Activated naive CD4-positive, alpha-beta T cell treated with anti-CD3 and anti-CD28 coated beads, Interleukin-2, amount 50 U/mL, for 16 hours (primary cell): Measurements from ENCODE around the gene KCND2.

Source experiments
- DNase-seq: peaks from one replicate; pipeline ENCODE4 v3.0.0-alpha.2; 2020

Gene KCND2

GRCh38 chr7:120412139-120413050 lies 139.4 kb downstream of the KCND2 start:
- DNase-seq, result no peak

GRCh38 chr7:120413164-120413563 lies 140.2 kb downstream of the KCND2 start:
- DNase-seq, result no peak

- no peak for DNase-seq
Observed at GRCh38 chr7:120417244-120417979, 144.4 kb downstream of the KCND2 start.

DNA sequence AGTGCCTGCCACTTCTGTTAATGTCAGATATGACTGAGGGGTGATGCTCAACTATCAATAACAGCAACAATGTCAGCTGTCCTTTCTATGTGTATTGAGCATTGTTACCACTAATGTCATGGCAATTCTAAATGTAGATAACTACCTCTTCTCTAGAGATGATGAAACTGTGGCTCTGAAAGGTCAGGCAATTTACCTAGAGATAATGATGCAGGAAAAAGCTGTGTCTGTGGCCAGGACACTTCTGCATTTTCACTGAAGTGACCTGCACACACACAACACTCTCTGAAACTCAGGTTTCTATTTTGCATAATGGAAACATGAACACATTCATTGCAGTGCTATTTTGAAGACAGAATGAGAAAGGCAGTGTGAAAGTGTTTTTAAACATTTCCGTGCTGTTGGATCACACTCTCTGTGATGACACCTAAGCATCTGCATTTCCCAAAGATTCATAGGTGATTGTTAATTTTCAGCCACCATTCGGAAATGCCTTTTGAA lies 148.2 kb downstream of the KCND2 start:
- no peak for DNase-seq

- no peak for DNase-seq
Observed at GRCh38 chr7:120431016-120431415, 158.0 kb downstream of the KCND2 start.

DNA sequence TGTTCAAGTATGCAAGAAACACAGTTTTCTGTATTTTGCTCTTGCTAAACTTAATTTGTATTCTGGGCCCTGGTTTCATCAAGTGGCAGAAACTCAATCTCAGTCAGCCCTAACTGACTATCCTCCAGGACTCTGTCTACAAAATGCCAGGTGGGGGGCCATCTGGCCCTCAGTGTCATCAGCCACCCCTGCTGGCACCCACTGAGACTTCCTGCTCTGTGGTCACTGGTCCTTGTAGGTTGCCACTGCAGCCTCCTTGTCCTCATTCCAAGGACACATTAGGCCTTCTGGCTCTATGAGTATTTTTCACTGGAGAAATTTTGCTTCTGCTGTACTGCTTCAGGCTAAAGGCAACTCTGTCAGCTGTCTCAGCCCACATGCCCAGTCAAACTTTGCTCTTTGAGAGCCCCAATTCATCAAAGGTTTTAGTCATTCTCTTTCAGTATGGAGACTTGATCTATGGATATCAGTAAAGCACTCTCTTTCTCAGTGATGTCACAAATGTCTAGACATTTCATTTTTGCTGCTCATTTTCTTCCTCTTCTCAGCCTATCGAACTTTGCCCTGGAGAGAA lies 163.6 kb downstream of the KCND2 start:
- DNase-seq, result no peak

DNA sequence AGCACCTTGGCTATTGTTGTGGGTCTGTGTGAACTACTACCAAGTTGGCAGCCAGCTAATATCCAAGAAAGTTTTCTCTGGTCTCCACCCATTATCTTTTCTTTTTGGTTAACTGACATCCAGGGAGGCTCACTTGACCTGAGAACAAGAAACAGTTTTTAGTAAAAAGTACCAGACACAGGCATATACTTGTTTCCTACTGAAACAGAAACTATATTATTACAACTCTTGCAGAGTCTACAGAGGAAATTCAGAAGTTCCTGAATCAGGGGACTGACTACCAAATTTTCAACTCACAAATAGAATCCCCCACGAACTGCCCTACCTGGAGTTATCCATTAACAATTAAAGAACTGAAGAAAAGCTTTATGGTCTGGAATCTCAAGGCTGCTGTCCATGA lies 168.9 kb downstream of the KCND2 start:
- DNase-seq, result no peak

GRCh38 chr7:120442838-120443237 lies 169.9 kb downstream of the KCND2 start:
- no peak for DNase-seq

DNA sequence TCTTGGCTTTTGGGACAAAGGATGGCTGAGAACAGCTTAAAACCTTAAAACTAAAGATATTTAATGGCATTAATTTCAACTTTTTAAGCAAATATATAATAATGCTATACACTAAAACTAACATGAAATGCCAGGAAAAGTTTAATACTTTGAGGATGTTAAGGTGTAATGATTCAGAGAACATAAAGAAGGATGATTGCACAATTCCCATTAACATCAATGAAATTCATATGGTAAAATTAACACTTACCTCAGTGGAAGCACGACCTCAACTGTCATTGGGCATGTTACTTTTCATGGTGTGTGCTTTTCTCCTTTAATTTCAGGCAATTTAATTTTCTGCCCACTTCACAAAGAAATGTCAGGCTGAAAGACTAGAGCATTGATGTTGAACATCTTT lies 171.7 kb downstream of the KCND2 start:
- no peak for DNase-seq

- DNase-seq, result no peak
Observed at GRCh38 chr7:120445276-120445675, 172.3 kb downstream of the KCND2 start.

- DNase-seq, result no peak
Observed at GRCh38 chr7:120452665-120453064, 179.7 kb downstream of the KCND2 start.

- no peak for DNase-seq
Observed at GRCh38 chr7:120456699-120457098, 183.7 kb downstream of the KCND2 start.

GRCh38 chr7:120460949-120461348 lies 188.0 kb downstream of the KCND2 start:
- no peak for DNase-seq

- DNase-seq, result no peak
Observed at GRCh38 chr7:120462991-120463390, 190.0 kb downstream of the KCND2 start.

GRCh38 chr7:120464104-120464503 lies 191.1 kb downstream of the KCND2 start:
- no peak for DNase-seq

DNA sequence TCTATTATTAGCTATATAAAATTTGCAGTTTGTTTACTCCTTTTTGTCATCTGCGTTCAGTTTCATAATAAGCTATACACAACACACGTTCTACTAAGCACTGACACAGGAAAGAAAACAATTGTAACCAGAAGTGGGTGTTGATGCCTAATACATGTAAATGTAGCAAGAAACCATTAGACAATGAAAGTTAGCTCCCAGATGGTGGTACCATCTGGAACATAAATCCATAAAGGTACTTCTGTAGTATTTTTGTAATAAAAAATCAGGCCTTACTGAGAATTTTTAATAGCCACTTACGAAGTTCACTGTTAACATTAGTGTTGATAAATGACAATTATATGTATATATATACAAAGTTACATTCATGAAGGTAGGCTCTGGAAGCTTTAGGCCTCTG lies 194.7 kb downstream of the KCND2 start:
- DNase-seq, result no peak

GRCh38 chr7:120468611-120469010 lies 195.6 kb downstream of the KCND2 start:
- DNase-seq, result no peak

- DNase-seq, result no peak
Observed at GRCh38 chr7:120472892-120473291, 199.9 kb downstream of the KCND2 start.

DNA sequence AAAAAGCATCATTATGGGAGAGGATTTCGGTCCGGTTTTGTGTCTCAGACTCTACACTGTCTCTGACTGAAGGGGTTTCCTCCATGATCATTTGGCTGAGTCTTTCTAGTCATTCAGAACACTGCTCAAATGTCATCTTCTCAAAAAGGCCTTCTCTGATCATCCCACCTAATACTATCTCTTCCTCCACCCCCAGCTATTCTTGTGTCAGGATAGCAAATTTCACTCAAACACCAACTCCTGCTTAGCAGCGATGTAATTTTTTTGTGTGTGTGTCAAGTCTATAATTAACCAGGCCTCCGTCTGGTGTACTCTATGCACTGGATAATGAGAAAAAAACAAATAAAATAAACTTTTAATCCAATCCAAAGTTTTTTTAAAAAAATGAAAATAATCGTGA lies 200.4 kb downstream of the KCND2 start:
- DNase-seq, result no peak

GRCh38 chr7:120475994-120476393 lies 203.0 kb downstream of the KCND2 start:
- no peak for DNase-seq

GRCh38 chr7:120480472-120480871 lies 207.5 kb downstream of the KCND2 start:
- DNase-seq, result no peak

GRCh38 chr7:120480930-120481329 lies 208.0 kb downstream of the KCND2 start:
- no peak for DNase-seq

- no peak for DNase-seq
Observed at GRCh38 chr7:120486164-120486563, 213.2 kb downstream of the KCND2 start.

DNA sequence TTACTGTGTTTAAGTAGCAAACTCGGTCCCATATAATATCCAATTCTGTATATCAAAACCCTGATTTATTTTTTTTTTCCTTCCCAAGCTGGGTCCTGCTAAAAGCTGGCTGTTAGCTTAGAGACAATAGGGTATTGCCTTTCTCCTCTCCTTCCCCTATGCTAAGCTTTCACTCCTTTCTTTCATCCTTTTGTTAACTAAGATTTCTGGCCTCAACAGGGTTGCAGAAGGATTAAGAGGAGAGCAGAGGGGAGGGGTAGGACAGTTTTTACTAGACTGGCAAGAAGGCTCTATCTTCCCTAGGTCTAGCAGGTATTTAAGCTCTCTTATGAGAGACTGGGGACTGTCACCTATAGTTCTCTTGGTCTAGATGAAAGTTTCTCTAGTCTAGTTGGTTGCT lies 229.2 kb downstream of the KCND2 start:
- DNase-seq, result no peak
